ENCODE results near the gene RNASE12.

- peak; percentile 17; the same call in 1 of the 2 replicates for TF ChIP-seq CTCF (IDR thresholded peaks at IDR 0.05; ENCODE audit: low read length)
- TF ChIP-seq EZH2phosphoT487 (IDR thresholded peaks at IDR 0.05; ENCODE audit: low read length), result no peak
Measured at GRCh38 chr14:20606190-20606901, 15.2 kb upstream of the RNASE12 start.
